Neuronal stem cell (in vitro differentiated cells): ENCODE results near the gene HLA-DRB1.

Source experiments
- DNase-seq: peaks from one replicate; pipeline ENCODE4 v3.0.0-alpha.2; 2013; ENCODE audit warnings: low spot score
- H2AFZ ChIP-seq: one replicate; pipeline ENCODE4 v1.6.1; 2013; ENCODE audit warnings: mild to moderate bottlenecking, low read length, inconsistent platforms
- H2AK5ac ChIP-seq: 2 replicates; pipeline ENCODE4 v1.6.1; 2013; ENCODE audit warnings: low read depth, mild to moderate bottlenecking, inconsistent platforms, low read length, moderate library complexity, mixed read lengths
- H2BK120ac ChIP-seq: 2 replicates; pipeline ENCODE4 v1.6.1; 2013; ENCODE audit warnings: low read depth, mild to moderate bottlenecking, inconsistent platforms, low read length, moderate library complexity, mixed read lengths
- H2BK12ac ChIP-seq: one replicate; pipeline ENCODE4 v1.6.1; 2013; ENCODE audit warnings: low read length, inconsistent platforms
- H2BK15ac ChIP-seq: 2 replicates; pipeline ENCODE4 v1.6.1; 2013; ENCODE audit warnings: mild to moderate bottlenecking, low read length, inconsistent platforms, mixed read lengths
- H2BK5ac ChIP-seq: one replicate; pipeline ENCODE4 v1.6.1; 2013; ENCODE audit warnings: inconsistent platforms, mild to moderate bottlenecking, low read length, moderate library complexity
- H3K14ac ChIP-seq: one replicate; pipeline ENCODE4 v1.6.1; 2013; ENCODE audit warnings: low read length, inconsistent platforms
- H3K18ac ChIP-seq: 2 replicates; pipeline ENCODE4 v1.6.1; 2013; ENCODE audit warnings: low read length, inconsistent platforms
- H3K23ac ChIP-seq: 2 replicates; pipeline ENCODE4 v1.6.1; 2013; ENCODE audit warnings: low read depth, mild to moderate bottlenecking, mixed read lengths, low read length, inconsistent platforms; ENCODE audit not compliant: poor library complexity
- H3K27ac ChIP-seq: replicated peaks from 3 replicates; pipeline ENCODE4 v1.5.1; 2013; ENCODE audit warnings: low read length, inconsistent platforms
- H3K27me3 ChIP-seq, 3 experiments: 2 replicates each; pipeline ENCODE4 v1.6.1; 2013; ENCODE audit warnings: low read length in 3 of 3, mild to moderate bottlenecking in 2 of 3, inconsistent platforms in 1 of 3, low read depth in 1 of 3, mixed read lengths in 1 of 3, moderate library complexity in 1 of 3; ENCODE audit not compliant: control insufficient read depth in 3 of 3, insufficient read depth in 3 of 3
- H3K36me3 ChIP-seq, 2 donors: replicated peaks in 1 of 2; 2 replicates each; pipeline ENCODE4 v1.6.1; 2013; ENCODE audit warnings: low read length in 2 of 2; ENCODE audit not compliant: control insufficient read depth in 2 of 2, insufficient read depth in 2 of 2
- H3K4ac ChIP-seq: 2 replicates; pipeline ENCODE4 v1.6.1; 2013; ENCODE audit warnings: inconsistent platforms, mild to moderate bottlenecking, low read length, moderate library complexity
- H3K4me1 ChIP-seq, 2 donors: 1 replicate in 1 of 2; 2 replicates in 1 of 2; pipeline ENCODE4 v1.6.1; 2013; ENCODE audit warnings: low read length in 2 of 2, low read depth in 1 of 2; ENCODE audit not compliant: control insufficient read depth in 2 of 2, insufficient read depth in 1 of 2
- H3K4me2 ChIP-seq: one replicate; pipeline ENCODE4 v1.6.1; 2013; ENCODE audit warnings: mild to moderate bottlenecking, low read length, inconsistent platforms; ENCODE audit not compliant: insufficient read depth, poor library complexity, severe bottlenecking
- H3K4me3 ChIP-seq, 2 donors: 2 replicates each; pipeline ENCODE4 v1.5.1; 2013; ENCODE audit warnings: low read length in 2 of 2, mild to moderate bottlenecking in 2 of 2, inconsistent platforms in 1 of 2, moderate library complexity in 1 of 2
- H3K79me1 ChIP-seq: one replicate; pipeline ENCODE4 v1.6.1; 2013; ENCODE audit warnings: low read depth, mild to moderate bottlenecking, inconsistent platforms, low read length, moderate library complexity
- H3K9ac ChIP-seq: one replicate; pipeline ENCODE4 v1.6.1; 2013; ENCODE audit warnings: mild to moderate bottlenecking, low read depth, low read length, inconsistent platforms; ENCODE audit not compliant: poor library complexity
- H3K9me3 ChIP-seq, 2 donors: replicated peaks in 1 of 2; 2 replicates each; pipeline versions ENCODE3 to v1.6.1; 2013; ENCODE audit warnings: low read length in 2 of 2, mild to moderate bottlenecking in 2 of 2, inconsistent platforms in 1 of 2, low read depth in 1 of 2, mixed read lengths in 1 of 2, moderate library complexity in 1 of 2; ENCODE audit not compliant: control insufficient read depth in 2 of 2, insufficient read depth in 1 of 2
- H4K8ac ChIP-seq: one replicate; pipeline ENCODE4 v1.6.1; 2013; ENCODE audit warnings: low read depth, mild to moderate bottlenecking, inconsistent platforms, low read length, moderate library complexity
- H4K91ac ChIP-seq: one replicate; pipeline ENCODE4 v1.6.1; 2013; ENCODE audit warnings: low read length, low read depth, mild to moderate bottlenecking, inconsistent platforms; ENCODE audit not compliant: poor library complexity
- WGBS, 2 donors: extraction: QIAGEN DNeasy Blood & Tissue Kit; methylation state at CpG; one replicate each; pipeline ENCODE4 v1.1.7; 2013; ENCODE audit warnings: missing lambda C conversion rate in 2 of 2, mixed read lengths in 1 of 2; ENCODE audit not compliant: insufficient read length in 2 of 2, insufficient replicate concordance in 1 of 2; ENCODE audit errors: extremely low coverage in 2 of 2; 5-methylcytosine and 5-hydroxymethylcytosine counted together

The HLA-DRB1 gene

DNA sequence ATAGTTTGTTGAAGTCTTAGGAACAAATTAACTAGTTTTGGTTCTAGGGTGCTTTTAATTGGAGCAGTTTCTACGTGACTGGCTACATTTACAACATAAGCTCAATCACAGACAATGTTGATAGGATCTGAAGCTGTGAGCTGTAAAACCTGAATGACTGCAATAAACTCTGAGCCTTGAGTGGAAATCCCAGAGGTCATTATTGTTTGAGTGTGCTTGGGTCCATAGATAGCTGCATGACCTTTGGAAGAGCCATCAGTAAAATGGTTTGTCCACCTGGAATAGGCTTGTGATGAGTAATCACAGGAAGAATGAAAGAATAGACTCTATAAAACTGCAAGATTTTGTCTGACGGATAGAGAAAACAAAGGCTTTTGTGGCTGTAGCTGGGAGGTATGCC lies 26.7 kb downstream of the HLA-DRB1 start:
- H3K79me1 ChIP-seq: no peaks in the 10 kb centered on the region
- H4K8ac ChIP-seq: no peak overlapping the region
- no peak overlapping the region for H2AK5ac ChIP-seq
- H2BK15ac ChIP-seq: no peak overlapping the region
- H4K91ac ChIP-seq: no peak overlapping the region
- no peaks in the 10 kb centered on the region for H3K9me3 ChIP-seq
- no CpG with 5 or more reads among the region's 2 CpGs for WGBS, 2 donors
- H3K36me3 ChIP-seq: no peaks in the 10 kb centered on the region
- no peak overlapping the region for H3K23ac ChIP-seq
- no peak overlapping the region for H2BK5ac ChIP-seq
- no peak for DNase-seq
- H2BK120ac ChIP-seq: no peak overlapping the region
- no peak overlapping the region for H3K4ac ChIP-seq
- no peaks in the 10 kb centered on the region for H3K27me3 ChIP-seq
- H3K18ac ChIP-seq: no peak overlapping the region
- no peak overlapping the region for H3K14ac ChIP-seq
- H2BK12ac ChIP-seq: no peak overlapping the region
- no peak overlapping the region for H3K27ac ChIP-seq
- H3K4me3 ChIP-seq: no peak overlapping the region
- H3K4me1 ChIP-seq: no peaks in the 10 kb centered on the region
- H2AFZ ChIP-seq: no peak overlapping the region
- H3K4me2 ChIP-seq: no peak overlapping the region
- no peak overlapping the region for H3K9ac ChIP-seq

DNA sequence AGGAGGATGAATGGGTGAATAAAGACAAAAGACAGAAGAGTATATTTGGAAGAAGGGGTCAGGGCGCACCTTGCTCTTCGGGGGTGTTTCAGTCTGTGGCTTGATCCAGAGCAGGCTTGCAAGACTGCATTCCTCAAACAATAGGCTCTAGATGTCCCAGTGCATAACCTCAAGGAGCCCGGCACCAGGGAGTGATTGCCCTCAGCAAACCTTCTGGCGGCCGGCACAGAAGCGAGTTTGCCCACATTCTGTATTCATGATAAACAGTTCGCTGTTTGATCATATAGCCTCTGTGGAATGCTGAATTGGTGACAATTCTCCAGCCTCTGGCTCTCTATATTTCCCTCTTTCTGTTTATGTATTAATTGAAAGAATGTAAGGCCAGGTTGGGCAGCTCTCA lies 29.9 kb downstream of the HLA-DRB1 start:
- H3K4me1 ChIP-seq: no peaks in the 10 kb centered on the region
- no peak overlapping the region for H4K8ac ChIP-seq
- H3K23ac ChIP-seq: no peak overlapping the region
- H3K4me2 ChIP-seq: no peak overlapping the region
- H2AFZ ChIP-seq: no peak overlapping the region
- no CpG with 5 or more reads among the region's 7 CpGs for WGBS, 2 donors
- H3K14ac ChIP-seq: no peak overlapping the region
- H3K36me3 ChIP-seq: no peaks in the 10 kb centered on the region
- no peak overlapping the region for H3K18ac ChIP-seq
- no peak overlapping the region for H3K4me3 ChIP-seq
- H3K4ac ChIP-seq: no peak overlapping the region
- H4K91ac ChIP-seq: no peak overlapping the region
- DNase-seq: no peak
- H2BK120ac ChIP-seq: no peak overlapping the region
- no peaks in the 10 kb centered on the region for H3K9me3 ChIP-seq
- no peaks in the 10 kb centered on the region for H3K79me1 ChIP-seq
- no peak overlapping the region for H3K27ac ChIP-seq
- no peak overlapping the region for H2BK12ac ChIP-seq
- no peak overlapping the region for H2AK5ac ChIP-seq
- no peak overlapping the region for H3K9ac ChIP-seq
- no peaks in the 10 kb centered on the region for H3K27me3 ChIP-seq
- H2BK5ac ChIP-seq: no peak overlapping the region
- no peak overlapping the region for H2BK15ac ChIP-seq

DNA sequence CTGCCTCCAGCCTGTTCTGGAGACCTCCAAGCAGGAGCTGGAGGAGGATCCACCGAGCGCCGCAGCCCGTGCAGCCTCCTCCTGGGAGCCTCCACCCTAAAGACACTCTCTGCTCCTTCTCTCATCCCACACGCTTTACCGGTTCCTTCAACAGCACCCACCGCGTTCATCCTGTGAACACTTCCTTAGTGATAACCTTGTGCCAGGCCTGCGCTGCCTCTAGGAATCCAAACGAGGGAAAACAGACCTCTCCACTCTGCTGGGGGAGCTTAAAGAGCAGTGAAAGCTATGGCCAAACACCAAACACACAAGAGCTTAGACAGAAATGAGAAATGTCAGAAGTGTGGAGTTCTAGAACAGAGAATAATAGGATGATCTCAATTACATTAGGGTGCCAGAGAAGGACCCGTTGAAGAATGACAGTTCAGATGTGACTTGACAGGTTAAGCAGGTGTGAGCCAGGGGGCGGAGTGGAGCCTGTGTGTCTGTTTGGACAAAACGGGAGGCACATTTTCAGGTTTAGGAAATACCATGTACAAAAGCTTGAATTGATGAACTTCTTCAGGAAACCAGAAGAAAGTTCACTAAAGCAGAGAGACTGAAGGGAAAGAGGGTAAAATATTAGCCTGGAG lies 31.1 kb downstream of the HLA-DRB1 start:
- no peak for DNase-seq
- Histone ChIP-seq H3K4me2 (no peak overlapping the region), H3K9ac (no peak overlapping the region), H3K27ac (no peak overlapping the region), H3K4ac (no peak overlapping the region), H3K79me1 (no peaks in the 10 kb centered on the region), H3K27me3 (no peaks in the 10 kb centered on the region), H2AK5ac (no peak overlapping the region), H3K36me3 (no peaks in the 10 kb centered on the region), H4K8ac (no peak overlapping the region), H2BK12ac (no peak overlapping the region), H3K23ac (no peak overlapping the region), H3K4me3 (no peak overlapping the region), H2AFZ (no peak overlapping the region), H3K4me1 (no peaks in the 10 kb centered on the region), H3K9me3 (no peaks in the 10 kb centered on the region), H4K91ac (no peak overlapping the region), H3K14ac (no peak overlapping the region), H3K18ac (no peak overlapping the region), H2BK15ac (no peak overlapping the region), H2BK120ac (no peak overlapping the region), H2BK5ac (no peak overlapping the region)
- WGBS, 2 donors: no CpG with 5 or more reads among the region's 13 CpGs

DNA sequence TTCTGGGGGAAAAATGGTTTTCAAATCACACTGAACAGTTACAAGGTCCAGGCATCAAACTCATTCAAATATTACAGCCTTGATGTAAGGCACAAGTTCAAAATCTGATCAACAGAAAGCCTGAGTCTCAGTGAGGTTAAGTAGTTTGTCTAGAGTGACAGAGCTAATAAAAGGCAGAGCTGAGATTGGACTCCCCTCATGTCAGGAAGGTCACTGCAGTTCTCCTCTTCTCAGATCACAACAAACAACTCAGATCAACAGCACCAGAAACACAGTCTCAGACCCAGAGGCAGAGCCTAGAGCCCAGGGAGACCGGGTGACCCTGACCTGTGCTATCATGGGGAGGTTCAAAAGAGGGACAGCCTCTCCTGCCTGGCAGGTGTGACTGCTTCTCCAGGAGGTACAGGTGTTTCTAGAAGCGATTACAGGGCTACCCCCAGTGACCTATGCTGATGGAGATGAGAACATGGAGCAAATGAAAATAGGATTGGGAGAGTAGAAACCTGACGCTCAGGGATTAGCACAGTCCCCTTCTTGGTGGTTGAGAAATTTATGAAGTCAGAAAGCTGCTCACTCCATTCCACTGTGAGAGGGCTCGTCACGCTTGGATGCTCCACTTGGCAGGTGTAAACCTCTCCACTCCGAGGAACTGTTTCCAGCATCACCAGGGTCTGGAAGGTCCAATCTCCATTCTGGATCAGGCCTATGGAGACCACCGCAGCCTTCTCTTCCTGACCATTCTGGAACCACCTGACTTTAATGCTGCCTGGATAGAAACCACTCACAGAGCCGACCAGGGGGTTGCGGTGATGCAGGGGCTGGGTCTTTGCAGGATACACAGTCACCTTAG lies 35.3 kb downstream of the HLA-DRB1 start:
- Histone ChIP-seq H4K8ac (no peak overlapping the region), H3K4ac (no peak overlapping the region), H3K4me3 (no peak overlapping the region), H3K4me1 (no peaks in the 10 kb centered on the region), H3K4me2 (no peak overlapping the region), H3K14ac (no peak overlapping the region), H2BK5ac (no peak overlapping the region), H2AK5ac (no peak overlapping the region), H2BK12ac (no peak overlapping the region), H3K36me3 (no peaks in the 10 kb centered on the region), H2BK120ac (no peak overlapping the region), H3K27ac (no peak overlapping the region), H4K91ac (no peak overlapping the region), H3K9ac (no peak overlapping the region), H3K79me1 (no peaks in the 10 kb centered on the region), H3K9me3 (no peaks in the 10 kb centered on the region), H3K27me3 (no peaks in the 10 kb centered on the region), H2AFZ (no peak overlapping the region), H3K18ac (no peak overlapping the region), H3K23ac (no peak overlapping the region), H2BK15ac (no peak overlapping the region)
- WGBS, 2 donors: no CpG with 5 or more reads among the region's 9 CpGs
- DNase-seq: no peak
